KMS-11 (cell line): ENCODE results near the gene NOMO2.
"Not testable (repeated sequence)": the region's sequence is repeated elsewhere in the genome, so short reads cannot be mapped to it uniquely, and the experiment has no call there.

ENCODE experiments used
- H2AFZ ChIP-seq: fragments of 200-600 bp; sonication (generic); 2 replicates; pipeline ENCODE4 v1.6.1; 2016; ENCODE audit warnings: antibody characterized with exemption, mixed run types, low read depth
- H3K27ac ChIP-seq: fragments of 200-600 bp; sonication (generic); 2 replicates; pipeline ENCODE4 v1.6.1; 2016; ENCODE audit warnings: mild to moderate bottlenecking, mixed run types
- H3K27me3 ChIP-seq: fragments of 200-600 bp; sonication (generic); 2 replicates; pipeline ENCODE4 v1.6.1; 2017; ENCODE audit warnings: mild to moderate bottlenecking, low read depth, mixed run types, moderate library complexity; ENCODE audit not compliant: insufficient read depth
- H3K36me3 ChIP-seq: fragments of 200-600 bp; sonication (generic); 2 replicates; pipeline ENCODE4 v1.6.1; 2017; ENCODE audit warnings: mild to moderate bottlenecking, mixed run types; ENCODE audit not compliant: insufficient read depth
- H3K4me1 ChIP-seq: fragments of 200-600 bp; sonication (generic); 2 replicates; pipeline ENCODE4 v1.6.1; 2016; ENCODE audit warnings: mild to moderate bottlenecking, low read depth, mixed run types; ENCODE audit not compliant: poor library complexity, severe bottlenecking
- H3K4me2 ChIP-seq: fragments of 200-600 bp; sonication (generic); 2 replicates; pipeline ENCODE4 v1.7.0; 2016; ENCODE audit warnings: mild to moderate bottlenecking, mixed run types
- H3K4me3 ChIP-seq: fragments of 200-600 bp; sonication (generic); IDR thresholded peaks from 2 replicates; pipeline ENCODE4 v1.6.1; 2017; ENCODE audit warnings: low read depth, low read length, mixed read lengths; ENCODE audit not compliant: insufficient read depth
- H3K79me2 ChIP-seq: fragments of 200-600 bp; sonication (generic); 2 replicates; pipeline ENCODE4 v1.6.1; 2016; ENCODE audit warnings: low read depth, mixed run types; ENCODE audit not compliant: insufficient read depth
- H3K9ac ChIP-seq: fragments of 200-600 bp; sonication (generic); 2 replicates; pipeline ENCODE4 v1.6.1; 2016; ENCODE audit warnings: mild to moderate bottlenecking, mixed run types
- H4K20me1 ChIP-seq: fragments of 200-600 bp; sonication (generic); 2 replicates; pipeline ENCODE4 v1.6.1; 2016; ENCODE audit warnings: mild to moderate bottlenecking, mixed run types; ENCODE audit not compliant: insufficient read depth

The NOMO2 gene

GRCh38 chr16:18561727-18562314, at the start of gene NOMO2:
TSS of gene NOMO2 (minus strand) at chr16:18562097. CDS start at chr16:18562040, 57 bp downstream.
- not testable (repeated sequence) for H3K4me3 ChIP-seq, H3K27ac ChIP-seq, H3K4me2 ChIP-seq, H2AFZ ChIP-seq, H4K20me1 ChIP-seq, H3K79me2 ChIP-seq, H3K36me3 ChIP-seq, H3K27me3 ChIP-seq, H3K9ac ChIP-seq, H3K4me1 ChIP-seq

DNA sequence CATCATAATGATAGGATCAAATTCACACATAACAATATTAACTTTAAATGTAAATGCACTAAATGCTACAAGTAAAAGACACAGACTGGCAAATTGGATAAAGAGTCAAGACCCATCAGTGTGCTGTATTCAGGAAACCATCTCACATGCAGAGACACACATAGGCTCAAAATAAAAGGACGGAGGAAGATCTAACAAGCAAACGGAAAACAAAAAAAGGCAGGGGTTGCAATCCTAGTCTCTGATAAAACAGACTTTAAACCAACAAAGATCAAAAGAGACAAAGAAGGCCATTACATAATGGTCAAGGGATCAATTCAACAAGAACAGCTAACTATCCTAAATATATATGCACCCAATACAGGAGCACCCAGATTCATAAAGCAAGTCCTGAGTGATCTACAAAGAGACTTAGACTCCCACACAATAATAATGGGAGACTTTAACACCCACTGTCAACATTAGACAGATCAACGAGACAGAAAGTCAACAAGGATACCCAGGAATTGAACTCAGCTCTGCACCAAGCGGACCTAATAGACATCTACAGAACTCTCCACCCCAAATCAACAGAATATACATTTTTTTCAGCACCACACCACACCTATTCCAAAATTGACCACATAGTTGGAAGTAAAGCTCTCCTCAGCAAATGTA, 48.4 kb upstream of the NOMO2 start:
- not testable (repeated sequence) for H3K9ac ChIP-seq, H3K4me2 ChIP-seq, H3K4me3 ChIP-seq

GRCh38 chr16:18608271-18608670, 46.4 kb upstream of the NOMO2 start:
- H3K27ac ChIP-seq, H3K27me3 ChIP-seq, H3K9ac ChIP-seq, H2AFZ ChIP-seq, H3K36me3 ChIP-seq, H4K20me1 ChIP-seq, H3K79me2 ChIP-seq, H3K4me2 ChIP-seq, H3K4me1 ChIP-seq, H3K4me3 ChIP-seq: not testable (repeated sequence)

More for the DNA sequence above, 48.4 kb upstream of the NOMO2 start:
- not testable (repeated sequence) for H2AFZ ChIP-seq, H3K27me3 ChIP-seq, H3K79me2 ChIP-seq, H3K36me3 ChIP-seq, H3K4me1 ChIP-seq, H4K20me1 ChIP-seq, H3K27ac ChIP-seq

- not testable (repeated sequence) for H3K9ac ChIP-seq, H4K20me1 ChIP-seq, H3K27ac ChIP-seq, H2AFZ ChIP-seq, H3K4me2 ChIP-seq, H3K4me3 ChIP-seq, H3K4me1 ChIP-seq, H3K79me2 ChIP-seq, H3K36me3 ChIP-seq, H3K27me3 ChIP-seq
These were observed 41.8 kb upstream of the NOMO2 start for GRCh38 chr16:18603572-18604246.

GRCh38 chr16:18598582-18598981, 36.7 kb upstream of the NOMO2 start:
- H3K36me3 ChIP-seq, H3K4me2 ChIP-seq, H3K27ac ChIP-seq, H3K4me1 ChIP-seq, H3K4me3 ChIP-seq, H4K20me1 ChIP-seq, H3K79me2 ChIP-seq, H3K27me3 ChIP-seq, H3K9ac ChIP-seq, H2AFZ ChIP-seq: not testable (repeated sequence)

DNA sequence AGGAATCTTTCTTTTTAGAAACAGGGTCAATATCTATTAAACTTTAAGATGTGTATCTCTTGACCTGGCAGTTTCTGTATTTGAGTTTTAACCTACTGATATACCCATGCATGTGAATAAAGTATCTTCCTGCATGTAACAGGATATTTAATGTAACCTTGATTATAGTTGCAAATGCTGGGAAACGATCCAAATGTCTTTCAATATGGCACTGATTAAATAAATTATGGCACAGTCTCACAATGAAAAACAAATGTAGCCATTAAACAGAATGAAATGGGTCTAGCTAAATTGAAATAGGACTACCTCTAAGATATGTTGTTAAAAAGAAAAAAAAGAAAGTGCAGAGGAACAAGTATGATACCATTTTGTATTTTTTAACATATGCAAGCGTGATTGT, 35.8 kb upstream of the NOMO2 start:
- H3K27ac ChIP-seq, H3K36me3 ChIP-seq, H3K27me3 ChIP-seq, H3K4me1 ChIP-seq, H4K20me1 ChIP-seq, H3K4me3 ChIP-seq, H3K4me2 ChIP-seq, H3K9ac ChIP-seq, H3K79me2 ChIP-seq, H2AFZ ChIP-seq: not testable (repeated sequence)

GRCh38 chr16:18597319-18597718, 35.4 kb upstream of the NOMO2 start:
- H4K20me1 ChIP-seq: not testable (repeated sequence)

GRCh38 chr16:18595796-18596195, 33.9 kb upstream of the NOMO2 start:
- not testable (repeated sequence) for H3K27me3 ChIP-seq, H3K4me3 ChIP-seq, H3K27ac ChIP-seq, H3K79me2 ChIP-seq, H3K4me1 ChIP-seq, H2AFZ ChIP-seq, H3K4me2 ChIP-seq, H3K36me3 ChIP-seq, H3K9ac ChIP-seq, H4K20me1 ChIP-seq

More at GRCh38 chr16:18597319-18597718, 35.4 kb upstream of the NOMO2 start:
- H3K4me3 ChIP-seq, H2AFZ ChIP-seq, H3K4me2 ChIP-seq, H3K9ac ChIP-seq, H3K79me2 ChIP-seq, H3K27me3 ChIP-seq, H3K27ac ChIP-seq, H3K4me1 ChIP-seq, H3K36me3 ChIP-seq: not testable (repeated sequence)

- H3K4me2 ChIP-seq, H2AFZ ChIP-seq, H3K79me2 ChIP-seq, H3K36me3 ChIP-seq, H3K4me3 ChIP-seq, H3K27ac ChIP-seq, H3K27me3 ChIP-seq, H4K20me1 ChIP-seq, H3K4me1 ChIP-seq, H3K9ac ChIP-seq: not testable (repeated sequence)
These were observed 33.0 kb upstream of the NOMO2 start for GRCh38 chr16:18594880-18595279.

DNA sequence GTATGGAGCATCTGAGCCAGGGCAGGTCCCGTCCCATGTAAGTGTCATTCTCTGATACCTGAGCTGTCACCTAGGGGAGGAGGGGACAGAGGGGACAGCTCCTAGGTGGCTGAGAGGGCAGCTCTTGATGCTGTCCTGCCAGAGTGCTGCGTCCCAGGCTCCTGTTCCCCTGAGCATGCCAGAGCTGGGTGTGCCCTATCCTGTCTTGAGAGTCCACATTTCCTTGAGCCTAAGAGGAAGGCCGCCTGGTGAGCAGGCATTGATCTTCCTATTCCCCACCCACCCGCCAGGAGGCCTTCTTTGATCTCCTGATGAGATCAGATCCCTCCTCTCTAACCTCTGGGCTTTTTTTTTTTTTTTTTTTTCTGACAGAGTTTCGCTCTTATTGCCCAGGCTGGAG, 32.0 kb upstream of the NOMO2 start:
- not testable (repeated sequence) for H3K27me3 ChIP-seq, H3K79me2 ChIP-seq, H3K27ac ChIP-seq, H3K4me3 ChIP-seq, H3K36me3 ChIP-seq, H4K20me1 ChIP-seq, H3K4me2 ChIP-seq, H2AFZ ChIP-seq, H3K4me1 ChIP-seq, H3K9ac ChIP-seq
